ENCODE results near the gene CIAO2A.
A peak's percentile ranks its signal among the peaks of the same experiment; 100 is the strongest.
"Not testable (repeated sequence)": the region's sequence is repeated elsewhere in the genome, so short reads cannot be mapped to it uniquely, and the experiment has no call there.

The CIAO2A gene

GRCh38 chr15:64070965-64071851 is 22.4 kb downstream of the CIAO2A start:
- FAIRE-seq (no peak), DNase-seq (ENCODE audit: insufficient read length, low spot score) (no peak)
- no peak for TF ChIP-seq CTCF (IDR thresholded peaks at IDR 0.05; ENCODE audit: insufficient read depth, missing control alignments)

- no peak for FAIRE-seq
Measured at GRCh38 chr15:64070106-64070505, 23.5 kb downstream of the CIAO2A start.

GRCh38 chr15:64068133-64068532 is 25.5 kb downstream of the CIAO2A start:
- no peak for TF ChIP-seq CTCF (IDR thresholded peaks at IDR 0.05; ENCODE audit: insufficient read depth, missing control alignments)
- DNase-seq (ENCODE audit: insufficient read length, low spot score) (no peak), FAIRE-seq (no peak)

More at GRCh38 chr15:64070106-64070505, 23.5 kb downstream of the CIAO2A start:
- TF ChIP-seq CTCF (IDR thresholded peaks at IDR 0.05; ENCODE audit: insufficient read depth, missing control alignments): no peak
- DNase-seq (ENCODE audit: insufficient read length, low spot score): no peak

- FAIRE-seq: no peak
- peak; percentile 79 for TF ChIP-seq CTCF (IDR thresholded peaks at IDR 0.05; ENCODE audit: insufficient read depth, missing control alignments)
- DNase-seq (ENCODE audit: insufficient read length, low spot score): no peak
Measured at GRCh38 chr15:64067564-64068030, 26.0 kb downstream of the CIAO2A start.

- no peak for TF ChIP-seq CTCF (IDR thresholded peaks at IDR 0.05; ENCODE audit: insufficient read depth, missing control alignments)
- FAIRE-seq (no peak), DNase-seq (ENCODE audit: insufficient read length, low spot score) (no peak)
Measured at GRCh38 chr15:64066451-64066850, 27.2 kb downstream of the CIAO2A start.

- no peak for DNase-seq (ENCODE audit: insufficient read length, low spot score)
- TF ChIP-seq CTCF (IDR thresholded peaks at IDR 0.05; ENCODE audit: insufficient read depth, missing control alignments): no peak
- FAIRE-seq: no peak
Measured at GRCh38 chr15:64060716-64061115, 32.9 kb downstream of the CIAO2A start.

- not testable (repeated sequence) for FAIRE-seq; DNase-seq (ENCODE audit: insufficient read length, low spot score)
Measured at GRCh38 chr15:64059104-64059503, 34.5 kb downstream of the CIAO2A start.
